Forelimb muscle (tissue), 1 donor: ENCODE data around the gene UVSSA. TPM values are rescaled to one million over a fixed set of nuclear protein-coding genes. Genes with fewer than 3 reads are reported as not detected.
"Not testable (repeated sequence)": the region's sequence is repeated elsewhere in the genome, so short reads cannot be mapped to it uniquely, and the experiment has no call there.

Experiments used
- DNase-seq: peaks from one replicate; pipeline ENCODE4 v3.0.0-alpha.2; 2013; ENCODE audit warnings: low read depth
- polyA plus RNA-seq: library from polyadenylated mRNA; unstranded; fragments of 120-200 nt; gene quantifications from one replicate; pipeline ENCODE4 v1.2.1, GENCODE V29; 2013; ENCODE audit not compliant: insufficient read length

Gene UVSSA
- polyA plus RNA-seq, 1 donor, result 8.6 TPM

- DNase-seq, result no peak
Observed at GRCh38 chr4:1376841-1377605, 30.0 kb downstream of the UVSSA start.

- DNase-seq, result no peak
Observed at GRCh38 chr4:1377606-1378261, 30.7 kb downstream of the UVSSA start.

- DNase-seq, result no peak
Observed at GRCh38 chr4:1378559-1379231, 31.7 kb downstream of the UVSSA start.

- DNase-seq, result no peak
Observed at GRCh38 chr4:1379351-1379781, 32.4 kb downstream of the UVSSA start.

- DNase-seq, result no peak
Observed at GRCh38 chr4:1379801-1380331, 32.9 kb downstream of the UVSSA start.

GRCh38 chr4:1380368-1381151 is 33.6 kb downstream of the UVSSA start:
- DNase-seq, result no peak

- no peak for DNase-seq
Observed at GRCh38 chr4:1381181-1381621, 34.2 kb downstream of the UVSSA start.

- no peak for DNase-seq
Observed at GRCh38 chr4:1381944-1382541, 35.0 kb downstream of the UVSSA start.

GRCh38 chr4:1382776-1383727 is 36.0 kb downstream of the UVSSA start:
- DNase-seq, result no peak

- no peak for DNase-seq
Observed at GRCh38 chr4:1383728-1384591, 37.0 kb downstream of the UVSSA start.

- no peak for DNase-seq
Observed at GRCh38 chr4:1384675-1385372, 37.8 kb downstream of the UVSSA start.

- DNase-seq, result no peak
Observed at GRCh38 chr4:1385373-1386340, 38.6 kb downstream of the UVSSA start.

- not testable (repeated sequence) for DNase-seq
Observed at GRCh38 chr4:1393363-1393762, 46.4 kb downstream of the UVSSA start.

- no peak for DNase-seq
Observed at GRCh38 chr4:1393866-1394265, 46.9 kb downstream of the UVSSA start.

- DNase-seq, result not testable (repeated sequence)
Observed at GRCh38 chr4:1394554-1395388, 47.8 kb downstream of the UVSSA start.

- DNase-seq, result not testable (repeated sequence)
Observed at GRCh38 chr4:1395389-1395820, 48.4 kb downstream of the UVSSA start.
